Mucosa of stomach (tissue), 1 donor: Measurements from ENCODE around the gene PARD6G.

Source experiments
- H3K27me3 ChIP-seq: one replicate; pipeline ENCODE4 v1.7.0; 2013; ENCODE audit warnings: mild to moderate bottlenecking, low read length; ENCODE audit not compliant: control insufficient read depth, insufficient read depth
- H3K36me3 ChIP-seq: one replicate; pipeline ENCODE4 v1.7.0; 2013; ENCODE audit warnings: low read length; ENCODE audit not compliant: control insufficient read depth, insufficient read depth
- H3K4me1 ChIP-seq: one replicate; pipeline ENCODE4 v1.7.0; 2013; ENCODE audit warnings: mild to moderate bottlenecking, low read length; ENCODE audit not compliant: control insufficient read depth, insufficient read depth
- H3K4me3 ChIP-seq: one replicate; pipeline ENCODE4 v1.7.0; 2013; ENCODE audit warnings: low read length
- H3K9ac ChIP-seq: one replicate; pipeline ENCODE4 v1.7.0; 2013; ENCODE audit warnings: mild to moderate bottlenecking, low read length, moderate library complexity
- H3K9me3 ChIP-seq: one replicate; pipeline ENCODE4 v1.7.0; 2013; ENCODE audit warnings: mild to moderate bottlenecking, low read length, moderate library complexity; ENCODE audit not compliant: control insufficient read depth
- donor health status: Pancreatic carcinoma.

PARD6G gene

DNA sequence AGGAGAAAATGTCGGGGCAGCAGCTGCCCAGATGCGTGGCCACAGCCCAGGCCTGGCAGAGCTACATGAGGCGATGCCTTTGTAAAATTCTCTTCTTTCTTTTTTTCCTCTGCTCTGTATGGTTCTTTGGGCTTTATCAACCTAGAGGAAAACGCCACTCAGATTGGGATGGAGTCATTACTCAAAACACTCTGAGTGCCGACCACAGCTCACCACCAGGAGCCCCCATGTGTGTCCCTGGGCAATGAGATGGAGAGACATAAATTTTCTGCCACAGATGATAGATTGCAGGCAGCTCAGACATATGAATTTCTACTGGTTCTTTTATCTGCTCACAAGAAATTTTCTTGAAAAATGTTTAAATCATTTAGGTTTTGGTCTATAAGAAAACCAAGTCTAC lies 56.0 kb downstream of the PARD6G start:
- H3K4me3 ChIP-seq, result no peak overlapping the region
- H3K9ac ChIP-seq, result no peak overlapping the region
- H3K9me3 ChIP-seq, result no peaks in the 10 kb centered on the region

DNA sequence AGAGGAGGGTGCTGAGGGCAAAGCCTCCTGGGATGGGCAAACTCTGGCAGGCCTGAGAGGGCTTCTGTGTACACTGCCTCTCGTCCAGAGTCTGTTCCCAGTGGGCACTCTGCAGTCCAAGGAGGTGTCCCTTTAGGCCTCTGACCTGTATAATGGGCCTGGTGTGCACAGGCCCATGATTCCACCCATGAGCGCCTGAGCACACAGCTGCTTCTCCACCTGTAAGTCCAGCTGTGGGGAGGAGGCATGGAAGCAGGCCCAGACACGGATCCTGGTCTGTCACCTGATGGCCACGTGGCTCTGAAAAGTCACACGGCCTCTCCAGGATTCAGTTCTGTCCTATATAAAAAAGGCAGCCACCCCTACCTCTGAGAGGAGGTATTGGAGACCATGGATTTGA lies 57.0 kb downstream of the PARD6G start:
- Histone ChIP-seq H3K27me3 (no peaks in the 10 kb centered on the region), H3K36me3 (no peaks in the 10 kb centered on the region), H3K4me1 (no peaks in the 10 kb centered on the region), H3K9me3 (no peaks in the 10 kb centered on the region), H3K4me3 (no peak overlapping the region), H3K9ac (no peak overlapping the region)

More for the DNA sequence above, 56.0 kb downstream of the PARD6G start:
- Histone ChIP-seq H3K36me3 (no peaks in the 10 kb centered on the region), H3K27me3 (no peaks in the 10 kb centered on the region), H3K4me1 (no peaks in the 10 kb centered on the region)

DNA sequence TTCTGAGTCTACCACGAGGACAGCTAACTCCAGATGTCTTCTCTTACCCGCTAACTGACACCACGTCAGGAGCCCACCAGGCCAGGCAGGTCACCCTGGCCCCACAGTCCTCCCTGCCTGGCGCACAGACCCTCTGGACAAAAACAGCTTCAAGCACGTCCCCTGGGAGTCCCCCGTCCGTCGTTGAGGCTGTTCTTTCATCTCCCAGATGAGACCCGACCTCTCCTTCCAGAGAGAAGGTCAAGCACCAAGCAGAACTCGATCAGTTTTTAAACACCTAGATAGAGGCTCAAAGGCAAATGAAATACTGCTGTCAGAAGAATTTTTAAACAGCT lies 57.8 kb downstream of the PARD6G start:
- no peaks in the 10 kb centered on the region for H3K36me3 ChIP-seq
- no peaks in the 10 kb centered on the region for H3K9me3 ChIP-seq
- H3K4me1 ChIP-seq, result no peaks in the 10 kb centered on the region
- no peak overlapping the region for H3K9ac ChIP-seq
- H3K27me3 ChIP-seq, result no peaks in the 10 kb centered on the region
- H3K4me3 ChIP-seq, result no peak overlapping the region

- H3K4me3 ChIP-seq, result no peak overlapping the region
- H3K4me1 ChIP-seq, result no peaks in the 10 kb centered on the region
- no peaks in the 10 kb centered on the region for H3K36me3 ChIP-seq
Measured at GRCh38 chr18:80188643-80189530, 58.4 kb downstream of the PARD6G start.

GRCh38 chr18:80187956-80188642 lies 59.2 kb downstream of the PARD6G start:
- Histone ChIP-seq H3K4me1 (no peaks in the 10 kb centered on the region), H3K9ac (no peak overlapping the region), H3K27me3 (no peaks in the 10 kb centered on the region), H3K9me3 (no peaks in the 10 kb centered on the region), H3K4me3 (no peak overlapping the region), H3K36me3 (no peaks in the 10 kb centered on the region)

More at GRCh38 chr18:80188643-80189530, 58.4 kb downstream of the PARD6G start:
- no peak overlapping the region for H3K9ac ChIP-seq
- H3K9me3 ChIP-seq, result no peaks in the 10 kb centered on the region
- H3K27me3 ChIP-seq, result no peaks in the 10 kb centered on the region

DNA sequence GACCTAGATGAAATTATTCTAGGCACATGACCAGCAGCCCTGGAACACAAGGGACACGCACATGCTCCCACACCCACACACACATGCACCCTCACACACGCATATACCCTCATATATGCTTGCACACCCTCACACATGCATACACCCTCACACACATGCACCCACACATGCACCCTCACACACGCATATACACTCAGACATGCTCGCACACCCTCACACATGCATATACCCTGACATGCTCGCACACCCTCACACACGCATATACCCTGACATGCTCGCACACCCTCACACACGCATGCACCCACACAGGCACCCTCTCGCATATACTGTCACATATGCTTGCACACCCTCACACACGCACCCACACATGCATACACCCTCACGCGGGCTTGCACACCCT lies 61.8 kb downstream of the PARD6G start:
- no peaks in the 10 kb centered on the region for H3K9me3 ChIP-seq
- no peak overlapping the region for H3K4me3 ChIP-seq
- no peaks in the 10 kb centered on the region for H3K4me1 ChIP-seq
- H3K36me3 ChIP-seq, result no peaks in the 10 kb centered on the region
- H3K27me3 ChIP-seq, result no peaks in the 10 kb centered on the region
- no peak overlapping the region for H3K9ac ChIP-seq

GRCh38 chr18:80184243-80184772 lies 63.0 kb downstream of the PARD6G start:
- Histone ChIP-seq H3K4me3 (no peak overlapping the region), H3K9ac (no peak overlapping the region), H3K9me3 (no peaks in the 10 kb centered on the region), H3K27me3 (no peaks in the 10 kb centered on the region), H3K36me3 (no peaks in the 10 kb centered on the region), H3K4me1 (no peaks in the 10 kb centered on the region)

DNA sequence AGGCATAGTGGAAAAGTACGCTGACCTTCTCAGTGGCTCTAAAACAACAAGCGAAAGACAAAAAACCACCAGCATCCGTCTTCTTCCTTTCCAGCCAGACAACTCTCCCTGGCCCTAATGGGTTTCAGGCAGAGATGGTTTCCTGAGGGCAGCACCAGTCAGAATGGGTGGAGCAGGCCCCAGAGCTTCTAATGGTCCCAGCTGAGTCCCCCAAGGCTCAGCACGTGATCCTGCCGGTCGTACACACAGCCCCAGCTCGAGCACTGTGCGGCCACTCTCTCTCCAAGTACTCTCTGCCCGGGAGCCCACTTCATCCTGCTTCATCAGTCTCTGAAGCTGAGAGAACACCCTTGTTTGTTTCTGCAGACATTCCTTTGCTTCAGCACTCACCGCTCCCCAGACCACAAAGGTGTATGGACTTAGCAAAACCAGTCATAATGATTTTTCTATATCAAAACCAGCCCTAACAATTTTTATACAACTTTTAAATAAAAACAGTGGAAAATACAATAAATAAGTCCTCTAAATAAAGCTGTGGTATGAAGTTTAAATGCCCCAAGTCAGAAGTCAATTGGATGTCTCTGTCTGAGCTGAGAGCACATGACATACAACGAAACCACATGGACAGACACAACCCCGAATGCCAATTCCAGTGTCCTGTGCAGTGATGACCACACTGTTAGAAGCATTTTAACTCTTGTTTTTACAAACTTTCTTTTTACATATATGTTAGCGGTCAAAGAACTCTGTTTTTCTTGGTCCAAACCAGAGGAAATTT lies 63.9 kb downstream of the PARD6G start:
- no peaks in the 10 kb centered on the region for H3K4me1 ChIP-seq

GRCh38 chr18:80182855-80183254 lies 64.5 kb downstream of the PARD6G start:
- H3K4me1 ChIP-seq, result no peaks in the 10 kb centered on the region
- no peaks in the 10 kb centered on the region for H3K36me3 ChIP-seq
- no peak overlapping the region for H3K9ac ChIP-seq
- H3K4me3 ChIP-seq, result no peak overlapping the region
- H3K27me3 ChIP-seq, result no peaks in the 10 kb centered on the region
- H3K9me3 ChIP-seq, result no peaks in the 10 kb centered on the region

More for the DNA sequence above, 63.9 kb downstream of the PARD6G start:
- Histone ChIP-seq H3K27me3 (no peaks in the 10 kb centered on the region), H3K9me3 (no peaks in the 10 kb centered on the region), H3K36me3 (no peaks in the 10 kb centered on the region), H3K9ac (no peak overlapping the region), H3K4me3 (no peak overlapping the region)

- no peaks in the 10 kb centered on the region for H3K9me3 ChIP-seq
- no peaks in the 10 kb centered on the region for H3K27me3 ChIP-seq
- no peaks in the 10 kb centered on the region for H3K36me3 ChIP-seq
- no peak overlapping the region for H3K9ac ChIP-seq
- no peaks in the 10 kb centered on the region for H3K4me1 ChIP-seq
- no peak overlapping the region for H3K4me3 ChIP-seq
Measured at GRCh38 chr18:80181642-80182461, 65.5 kb downstream of the PARD6G start.

- no peaks in the 10 kb centered on the region for H3K36me3 ChIP-seq
- H3K9ac ChIP-seq, result no peak overlapping the region
- no peaks in the 10 kb centered on the region for H3K4me1 ChIP-seq
- no peaks in the 10 kb centered on the region for H3K9me3 ChIP-seq
- no peak overlapping the region for H3K4me3 ChIP-seq
- H3K27me3 ChIP-seq, result no peaks in the 10 kb centered on the region
Measured at GRCh38 chr18:80180778-80181564, 66.3 kb downstream of the PARD6G start.
